Endothelial cell of umbilical vein (primary cell): ENCODE data around the gene TREX2. TPM values are rescaled to one million over a fixed set of nuclear protein-coding genes. Genes with fewer than 3 reads are reported as not detected.

Experiments used
- BruUV-seq: library from RNA; stranded (reverse); fragments of 400-500 nt; replicated peaks from 2 replicates; lab custom pipeline; 2021; lab: Mats Ljungman, UMichigan
- CTCF ChIA-PET: fragments of 300-600, 350-600 bp; sonication (Branson Sonifier 250); formaldehyde crosslinking; loops from one replicate; lab custom pipeline; 2021; ENCODE audit warnings: antibody characterized with exemption, inconsistent platforms; lab: Charles Lee
- POLR2A ChIA-PET: fragments of 300-600, 350-600 bp; sonication (Branson Sonifier 250); formaldehyde crosslinking; loops from one replicate; lab custom pipeline; 2021; ENCODE audit warnings: antibody characterized with exemption, inconsistent platforms; lab: Charles Lee
- DNase-seq: peaks from one replicate; pipeline ENCODE4 v3.0.0-alpha.2; 2011; ENCODE audit warnings: low read depth, low spot score
- FAIRE-seq: peaks from 2 replicates; lab custom pipeline; 2011; peaks lifted over from hg19 to GRCh38; lab: Jason Lieb, UNC
- H2AFZ ChIP-seq: 2 replicates; pipeline ENCODE4 v1.6.0; 2012; ENCODE audit warnings: low read depth, low read length, control low read depth, inconsistent platforms
- H3K27ac ChIP-seq: 2 replicates; pipeline ENCODE4 v1.5.1; 2011; ENCODE audit warnings: low read depth, mild to moderate bottlenecking, control low read depth, low read length, moderate library complexity; ENCODE audit not compliant: insufficient read depth
- H3K27me3 ChIP-seq, 2 experiments: 2 replicates each; pipeline versions ENCODE4 v1.6.0 to v1.6.1; 2011; ENCODE audit warnings: low read length in 2 of 2, mixed read lengths in 1 of 2; ENCODE audit not compliant: control insufficient read depth in 2 of 2, insufficient read depth in 2 of 2
- H3K36me3 ChIP-seq, 2 experiments: 2 replicates in 1 of 2; 3 replicates in 1 of 2; pipeline ENCODE4 v1.5.1; 2011; ENCODE audit warnings: low read length in 2 of 2, mild to moderate bottlenecking in 1 of 2, moderate library complexity in 1 of 2; ENCODE audit not compliant: control insufficient read depth in 2 of 2, insufficient read depth in 2 of 2; ENCODE audit errors: extremely low read depth in 1 of 2
- H3K4me1 ChIP-seq: 3 replicates; pipeline ENCODE4 v1.5.1; 2011; ENCODE audit warnings: mild to moderate bottlenecking, low read length; ENCODE audit not compliant: control insufficient read depth, insufficient read depth; ENCODE audit errors: extremely low read depth
- H3K4me2 ChIP-seq: 2 replicates; pipeline ENCODE4 v1.6.1; 2011; ENCODE audit warnings: low read length, control low read depth, mixed read lengths; ENCODE audit not compliant: insufficient read depth
- H3K4me3 ChIP-seq, 3 experiments: fragments of 200-600 bp in 1 of 3; sonication (generic), shearing (Covaris generic) in 1 of 3; replicated peaks in 1 of 3; 2 replicates each; pipeline ENCODE4 v1.5.1; 2011 to 2016; ENCODE audit warnings: control low read depth in 3 of 3, low read length in 3 of 3, mild to moderate bottlenecking in 2 of 3, inconsistent platforms in 1 of 3, low read depth in 1 of 3, moderate library complexity in 1 of 3; ENCODE audit not compliant: insufficient read depth in 1 of 3
- H3K79me2 ChIP-seq: 2 replicates; pipeline ENCODE4 v1.6.0; 2012; ENCODE audit warnings: low read length, inconsistent platforms; ENCODE audit not compliant: control insufficient read depth, insufficient read depth
- H3K9ac ChIP-seq: replicated peaks from 2 replicates; pipeline ENCODE3; 2011; ENCODE audit warnings: low read length, control low read depth; ENCODE audit not compliant: insufficient read depth; ENCODE audit errors: extremely low read depth
- H3K9me1 ChIP-seq: replicated peaks from 3 replicates; pipeline ENCODE4 v1.6.0; 2011; ENCODE audit warnings: mild to moderate bottlenecking, low read length; ENCODE audit not compliant: control insufficient read depth, insufficient read depth; ENCODE audit errors: extremely low read depth
- H3K9me3 ChIP-seq: replicated peaks from 2 replicates; pipeline ENCODE4 v1.5.1; 2012; ENCODE audit warnings: low read length, inconsistent platforms; ENCODE audit not compliant: control insufficient read depth, insufficient read depth
- H4K20me1 ChIP-seq: replicated peaks from 2 replicates; pipeline ENCODE3; 2011; ENCODE audit warnings: mild to moderate bottlenecking, low read length; ENCODE audit not compliant: control insufficient read depth, insufficient read depth; ENCODE audit errors: extremely low read depth
- EZH2 ChIP-seq: IDR thresholded peaks from 2 replicates; pipeline ENCODE4 v1.6.1; 2012; ENCODE audit warnings: borderline replicate concordance, low read depth, mild to moderate bottlenecking, moderate library complexity, low read length, inconsistent platforms; ENCODE audit not compliant: severe bottlenecking
- FOS ChIP-seq: IDR thresholded peaks from 2 replicates; pipeline ENCODE4 v1.6.1; 2011; ENCODE audit warnings: mild to moderate bottlenecking, low read length, moderate library complexity, borderline replicate concordance; ENCODE audit not compliant: insufficient read depth
- GATA2 ChIP-seq: IDR thresholded peaks from 2 replicates; pipeline ENCODE4 v1.7.0; 2011; ENCODE audit warnings: low read depth, mild to moderate bottlenecking, moderate library complexity, mixed read lengths, low read length; ENCODE audit not compliant: insufficient read length, insufficient read depth
- JUN ChIP-seq: IDR thresholded peaks from 2 replicates; pipeline ENCODE4 v1.6.1; 2011; ENCODE audit warnings: borderline replicate concordance, low read depth; ENCODE audit not compliant: insufficient read length, insufficient read depth
- MYC ChIP-seq: IDR thresholded peaks from one replicate; pipeline ENCODE4 v1.6.1; 2011; ENCODE audit warnings: mild to moderate bottlenecking, low read depth, low read length
- POLR2A ChIP-seq: IDR thresholded peaks from 2 replicates; pipeline ENCODE4 v1.6.1; 2012; ENCODE audit warnings: low read depth, mild to moderate bottlenecking, control low read depth, low read length
- POLR2AphosphoS5 ChIP-seq: IDR thresholded peaks from 2 replicates; pipeline ENCODE4 v1.6.1; 2012; ENCODE audit warnings: low read depth, mild to moderate bottlenecking, control low read depth, low read length, moderate library complexity; ENCODE audit not compliant: insufficient read depth
- dilution Hi-C: fragments of 300-500 bp; cut with MboI; formaldehyde crosslinking; loops from one replicate; pipeline ENCODE4 v1.15.0; 2019; ENCODE audit warnings: low sequenced_read_pairs; ENCODE audit not compliant: extremely low pct_ligation_motif_present
- intact Hi-C: fragments of 100-400 bp; cut with micrococcal nuclease; formaldehyde crosslinking; loops from one replicate; pipeline ENCODE4 v1.10.0; 2022
- polyA plus RNA-seq, 4 experiments: library from polyadenylated mRNA; depleted of rRNA in 3 of 4; stranded (reverse) in 3 of 4; unstranded in 1 of 4; fragments of >200 nt; gene quantifications; 2 replicates each; pipeline versions ENCODE4 v1.2.1 to v1.2.3, GENCODE V29; 2011 to 2012; ENCODE audit warnings: missing spikeins in 1 of 4
- total RNA-seq: library from RNA; stranded (reverse); gene quantifications from 2 replicates; pipeline ENCODE4 v1.2.3, GENCODE V29; 2021
- TF ChIP-seq, protein P1 (sequence below), 2 donors: IDR thresholded peaks; 1 replicate in 1 of 2; 2 replicates in 1 of 2; pipeline ENCODE4 v1.5.1; 2011; ENCODE audit warnings: low read length in 2 of 2, mild to moderate bottlenecking in 2 of 2, moderate library complexity in 2 of 2, control low read depth in 1 of 2, inconsistent platforms in 1 of 2, low read depth in 1 of 2; ENCODE audit not compliant: insufficient read depth in 1 of 2; ENCODE audit errors: extremely low read depth in 1 of 2
- TF ChIP-seq, protein P2 (sequence below): IDR thresholded peaks from 2 replicates; pipeline ENCODE4 v1.6.1; 2011; ENCODE audit not compliant: insufficient read depth, insufficient read length

TREX2 gene
- total and polyA plus RNA-seq, 2 donors (not counting 3 experiments of a cell fraction or from before 2014, with no cell fraction given), result 0.82 to 0.99 TPM

DNA sequence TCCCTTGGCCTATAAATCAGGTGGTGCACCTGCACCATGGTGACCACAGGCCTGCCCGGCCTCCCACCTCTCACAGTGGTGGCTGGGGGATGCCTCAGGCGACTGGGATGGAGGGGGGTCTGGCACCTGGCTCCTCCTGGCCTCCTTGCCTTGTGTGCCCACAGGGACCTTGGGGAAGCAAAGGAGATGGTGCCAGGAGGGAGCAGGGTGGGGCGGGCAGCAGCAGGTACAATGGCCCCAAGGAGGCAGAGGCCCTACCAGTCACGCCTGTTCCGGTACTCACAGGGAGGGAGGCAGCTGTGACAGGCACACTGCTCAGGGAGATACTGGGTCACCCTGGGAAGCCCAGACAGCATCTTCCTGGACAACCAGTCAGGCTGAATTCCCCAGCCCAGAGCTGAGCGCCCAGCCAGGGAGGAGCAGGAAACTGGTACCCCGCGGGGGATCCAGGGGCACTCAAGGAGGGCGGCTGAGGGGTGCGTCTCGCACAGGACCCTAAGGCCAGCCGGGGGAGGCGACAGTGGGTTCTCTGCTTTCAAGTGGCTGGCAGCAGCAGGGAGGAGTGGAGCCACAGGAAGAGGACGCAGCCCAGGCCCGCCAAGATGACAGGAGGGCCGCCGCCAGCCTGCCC lies 1.2 kb upstream of the TREX2 start:
- Histone ChIP-seq H4K20me1 (no peaks in the 10 kb centered on the region), H3K9me1 (no peaks in the 10 kb centered on the region), H3K36me3 (no peaks in the 10 kb centered on the region), H3K9ac (no peak overlapping the region), H3K4me1 (no peaks in the 10 kb centered on the region), H3K4me2 (no peak overlapping the region), H3K9me3 (no peaks in the 10 kb centered on the region), H3K27ac (no peak overlapping the region), H3K4me3 (no peak overlapping the region), H3K27me3 (no peaks in the 10 kb centered on the region), H3K79me2 (no peaks in the 10 kb centered on the region), H2AFZ (no peak overlapping the region)
- intact Hi-C loops (no loop called here), dilution Hi-C loops (no loop called here)
- no TSS peak for BruUV-seq
- DNase-seq, result no peak
- TF ChIP-seq EZH2 (no peak), POLR2A (no peak), MYC (no peak), JUN (no peak), POLR2AphosphoS5 (no peak), FOS (no peak), GATA2 (no peak)
- TF ChIP-seq, protein P1, sequence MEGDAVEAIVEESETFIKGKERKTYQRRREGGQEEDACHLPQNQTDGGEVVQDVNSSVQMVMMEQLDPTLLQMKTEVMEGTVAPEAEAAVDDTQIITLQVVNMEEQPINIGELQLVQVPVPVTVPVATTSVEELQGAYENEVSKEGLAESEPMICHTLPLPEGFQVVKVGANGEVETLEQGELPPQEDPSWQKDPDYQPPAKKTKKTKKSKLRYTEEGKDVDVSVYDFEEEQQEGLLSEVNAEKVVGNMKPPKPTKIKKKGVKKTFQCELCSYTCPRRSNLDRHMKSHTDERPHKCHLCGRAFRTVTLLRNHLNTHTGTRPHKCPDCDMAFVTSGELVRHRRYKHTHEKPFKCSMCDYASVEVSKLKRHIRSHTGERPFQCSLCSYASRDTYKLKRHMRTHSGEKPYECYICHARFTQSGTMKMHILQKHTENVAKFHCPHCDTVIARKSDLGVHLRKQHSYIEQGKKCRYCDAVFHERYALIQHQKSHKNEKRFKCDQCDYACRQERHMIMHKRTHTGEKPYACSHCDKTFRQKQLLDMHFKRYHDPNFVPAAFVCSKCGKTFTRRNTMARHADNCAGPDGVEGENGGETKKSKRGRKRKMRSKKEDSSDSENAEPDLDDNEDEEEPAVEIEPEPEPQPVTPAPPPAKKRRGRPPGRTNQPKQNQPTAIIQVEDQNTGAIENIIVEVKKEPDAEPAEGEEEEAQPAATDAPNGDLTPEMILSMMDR (IDR thresholded peaks at IDR 0.05; ENCODE audit: extremely low read depth in 1 of 2, insufficient read depth in 1 of 2, low read depth in 1 of 2, low read length in 2 of 2), result no peak
- TF ChIP-seq, protein P2, sequence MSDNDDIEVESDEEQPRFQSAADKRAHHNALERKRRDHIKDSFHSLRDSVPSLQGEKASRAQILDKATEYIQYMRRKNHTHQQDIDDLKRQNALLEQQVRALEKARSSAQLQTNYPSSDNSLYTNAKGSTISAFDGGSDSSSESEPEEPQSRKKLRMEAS, result no peak
- no peak for FAIRE-seq
- CTCF ChIA-PET, result interaction anchor here (1.5 kb wide), 1 partner anchor 14 kb away, joined by 4 read pairs; no protein-coding TSS in a partner anchor
- POLR2A ChIA-PET, result no interaction called here
